DND-41 (cell line): ENCODE results near the gene A2ML1.

Experiments
- ATAC-seq: fragments of 200-7000 bp; cut with Tn5 transposase; 3 replicates; pipeline ENCODE4 v1.9.1; 2021; ENCODE audit warnings: low read depth; ENCODE audit not compliant: insufficient read depth
- DNase-seq: peaks from one replicate; pipeline ENCODE4 v3.0.0-alpha.2; 2020
- H2AFZ ChIP-seq: 2 replicates; pipeline ENCODE4 v1.6.0; 2012; ENCODE audit warnings: low read depth, low read length
- H3K27ac ChIP-seq: 2 replicates; pipeline ENCODE4 v1.5.1; 2012; ENCODE audit warnings: low read length, inconsistent platforms
- H3K27me3 ChIP-seq: fragments of 200-600 bp; sonication (generic); 2 replicates; pipeline ENCODE4 v1.6.0; 2012; ENCODE audit warnings: low read length, mild to moderate bottlenecking, inconsistent platforms; ENCODE audit not compliant: insufficient read depth, poor library complexity
- H3K36me3 ChIP-seq: 2 replicates; pipeline ENCODE4 v1.5.1; 2012; ENCODE audit warnings: low read length, inconsistent platforms; ENCODE audit not compliant: insufficient read depth
- H3K4me1 ChIP-seq: 2 replicates; pipeline ENCODE4 v1.5.1; 2012; ENCODE audit warnings: mild to moderate bottlenecking, low read length; ENCODE audit not compliant: insufficient read depth
- H3K4me2 ChIP-seq: 2 replicates; pipeline ENCODE4 v1.6.0; 2012; ENCODE audit warnings: mild to moderate bottlenecking, moderate library complexity, low read length, inconsistent platforms; ENCODE audit not compliant: insufficient read depth
- H3K4me3 ChIP-seq, 2 experiments: fragments of 200-600 bp in 1 of 2; shearing (Covaris generic) in 1 of 2; 2 replicates each; pipeline ENCODE4 v1.5.1; 2012 to 2016; ENCODE audit warnings: inconsistent platforms in 2 of 2, low read length in 2 of 2, mild to moderate bottlenecking in 2 of 2, low read depth in 1 of 2, moderate library complexity in 1 of 2
- H3K79me2 ChIP-seq: 2 replicates; pipeline ENCODE4 v1.6.0; 2012; ENCODE audit warnings: low read length, inconsistent platforms; ENCODE audit not compliant: insufficient read depth
- H3K9ac ChIP-seq: 2 replicates; pipeline ENCODE4 v1.6.0; 2012; ENCODE audit warnings: low read depth, mild to moderate bottlenecking, inconsistent platforms, low read length, moderate library complexity
- H3K9me3 ChIP-seq: 2 replicates; pipeline ENCODE4 v1.5.1; 2012; ENCODE audit warnings: low read length, moderate library complexity, mild to moderate bottlenecking, inconsistent platforms; ENCODE audit not compliant: insufficient read depth, severe bottlenecking
- H4K20me1 ChIP-seq: 2 replicates; pipeline ENCODE4 v1.6.0; 2012; ENCODE audit warnings: low read length; ENCODE audit not compliant: insufficient read depth
- CTCF ChIP-seq: IDR thresholded peaks from 2 replicates; pipeline ENCODE4 v1.5.1; 2012; ENCODE audit warnings: borderline replicate concordance, low read length, moderate library complexity, mild to moderate bottlenecking; ENCODE audit not compliant: poor library complexity, severe bottlenecking; ENCODE audit errors: extremely low read depth
- EZH2 ChIP-seq: IDR thresholded peaks from 3 replicates; pipeline ENCODE4 v1.6.1; 2012; ENCODE audit warnings: borderline replicate concordance, low read depth, mild to moderate bottlenecking, moderate library complexity, low read length, inconsistent platforms; ENCODE audit not compliant: severe bottlenecking

Gene A2ML1

GRCh38 chr12:8834230-8834629 is 11.8 kb downstream of the A2ML1 start:
- no peak for ATAC-seq
- Histone ChIP-seq H2AFZ (no peak overlapping the region), H4K20me1 (no peaks in the 10 kb centered on the region), H3K4me2 (no peak overlapping the region), H3K27ac (no peak overlapping the region), H3K27me3 (peaks cover 2% of the 10 kb centered on the region), H3K36me3 (no peaks in the 10 kb centered on the region), H3K9ac (no peak overlapping the region), H3K4me1 (no peaks in the 10 kb centered on the region), H3K9me3 (no peaks in the 10 kb centered on the region), H3K79me2 (no peaks in the 10 kb centered on the region), H3K4me3 (no peak overlapping the region)
- TF ChIP-seq EZH2 (no peak), CTCF (no peak)
- DNase-seq: no peak

- TF ChIP-seq EZH2: no peak
- TF ChIP-seq CTCF: no peak
- H3K27ac ChIP-seq: no peak overlapping the region
- H3K4me2 ChIP-seq: no peak overlapping the region
- H2AFZ ChIP-seq: no peak overlapping the region
- H3K36me3 ChIP-seq: no peaks in the 10 kb centered on the region
- ATAC-seq (no peak), DNase-seq (no peak)
- H4K20me1 ChIP-seq: no peaks in the 10 kb centered on the region
- no peak overlapping the region for H3K4me3 ChIP-seq
- no peaks in the 10 kb centered on the region for H3K4me1 ChIP-seq
- H3K79me2 ChIP-seq: no peaks in the 10 kb centered on the region
- H3K9me3 ChIP-seq: no peaks in the 10 kb centered on the region
- no peak overlapping the region for H3K9ac ChIP-seq
- H3K27me3 ChIP-seq: no peaks in the 10 kb centered on the region
These were observed 14.9 kb downstream of the A2ML1 start for GRCh38 chr12:8837291-8837690.

DNA sequence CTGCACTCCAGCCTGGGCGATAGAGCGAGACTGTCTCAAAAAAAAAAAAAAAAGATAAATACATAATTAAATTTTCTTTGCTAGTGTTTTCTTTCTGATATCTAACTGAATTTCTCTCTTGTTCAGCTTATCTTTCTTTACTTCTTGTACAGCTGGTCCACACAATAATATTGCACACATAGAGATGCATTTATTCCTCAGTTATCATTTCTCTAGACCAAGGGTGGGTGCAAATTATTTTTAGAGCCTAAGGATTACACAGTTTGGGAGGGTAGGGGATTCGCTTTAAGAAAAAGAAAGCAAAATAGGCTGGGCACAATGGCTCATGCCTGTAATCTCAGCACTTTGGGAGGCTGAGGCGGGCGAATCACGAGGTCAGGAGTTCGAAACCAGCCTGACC is 17.9 kb downstream of the A2ML1 start:
- no peaks in the 10 kb centered on the region for H3K79me2 ChIP-seq
- no peak overlapping the region for H3K27ac ChIP-seq
- no peak for ATAC-seq
- TF ChIP-seq CTCF (no peak), EZH2 (no peak)
- no peak overlapping the region for H3K4me3 ChIP-seq
- no peaks in the 10 kb centered on the region for H3K9me3 ChIP-seq
- no peak overlapping the region for H2AFZ ChIP-seq
- no peak overlapping the region for H3K9ac ChIP-seq
- no peaks in the 10 kb centered on the region for H3K4me1 ChIP-seq
- DNase-seq: no peak
- no peak overlapping the region for H3K4me2 ChIP-seq
- H4K20me1 ChIP-seq: no peaks in the 10 kb centered on the region
- H3K36me3 ChIP-seq: no peaks in the 10 kb centered on the region
- H3K27me3 ChIP-seq: no peaks in the 10 kb centered on the region
